ENCODE results near the gene SLC4A2. TPM values are rescaled to one million over a fixed set of nuclear protein-coding genes. Genes with fewer than 3 reads are reported as not detected.
"Not testable (repeated sequence)": the region's sequence is repeated elsewhere in the genome, so short reads cannot be mapped to it uniquely, and the experiment has no call there.

Gene SLC4A2
- polyA plus RNA-seq, 3 donors, result 98.8 to 120 (median 115) TPM

- DNase-seq, result no peak
Observed at GRCh38 chr7:151040616-151041375, 18.6 kb upstream of the SLC4A2 start.

- DNase-seq, result not testable (repeated sequence)
Observed at GRCh38 chr7:151043449-151043848, 15.9 kb upstream of the SLC4A2 start.

- DNase-seq, result no peak
Observed at GRCh38 chr7:151043959-151044358, 15.4 kb upstream of the SLC4A2 start.

GRCh38 chr7:151045262-151045661 lies 14.1 kb upstream of the SLC4A2 start:
- DNase-seq, result no peak

GRCh38 chr7:151045967-151046366 lies 13.4 kb upstream of the SLC4A2 start:
- DNase-seq, result no peak

- no peak for DNase-seq
Observed at GRCh38 chr7:151046603-151047573, 12.5 kb upstream of the SLC4A2 start.

- no peak for DNase-seq
Observed at GRCh38 chr7:151047976-151048815, 11.2 kb upstream of the SLC4A2 start, which contains the start of gene ASIC3. TSS of gene ASIC3 (plus strand) at chr7:151048531. CDS start at chr7:151048886, 355 bp downstream.

- no peak for DNase-seq
Observed at GRCh38 chr7:151048911-151049463, 10.4 kb upstream of the SLC4A2 start.

GRCh38 chr7:151051108-151051507 lies 8.3 kb upstream of the SLC4A2 start:
- peak; percentile 78 for DNase-seq

GRCh38 chr7:151053096-151053495 lies 6.3 kb upstream of the SLC4A2 start:
- DNase-seq, result no peak

- no peak for DNase-seq
Observed at GRCh38 chr7:151053751-151054150, 5.6 kb upstream of the SLC4A2 start.

GRCh38 chr7:151056283-151056665 lies 3.1 kb upstream of the SLC4A2 start:
- no peak for DNase-seq

GRCh38 chr7:151056666-151057505 lies 2.5 kb upstream of the SLC4A2 start:
- DNase-seq, result no peak

GRCh38 chr7:151057506-151057988 lies 1.8 kb upstream of the SLC4A2 start, which contains the start of gene CDK5:
TSS of gene CDK5 (minus strand) at chr7:151057897. CDS start at chr7:151057848, 49 bp downstream.
- DNase-seq, result no peak

GRCh38 chr7:151057989-151058780 lies 1.2 kb upstream of the SLC4A2 start:
- DNase-seq, result peak; percentile 99

- no peak for DNase-seq
Observed at GRCh38 chr7:151058781-151059366, 515 bp upstream of the SLC4A2 start.

GRCh38 chr7:151060113-151060415 lies 675 bp downstream of the SLC4A2 start:
- DNase-seq, result no peak

GRCh38 chr7:151060416-151061212 lies 1.2 kb downstream of the SLC4A2 start:
- no peak for DNase-seq
